HEK293T (cell line): ENCODE measurements around the gene HIVEP3.

ENCODE experiments used
- CTBP1 ChIP-seq: fragments of 450-650 bp; IDR thresholded peaks from 2 replicates; pipeline ENCODE4 v1.6.1; 2016; ENCODE audit warnings: borderline replicate concordance
- ELF4 ChIP-seq: fragments of 450-650 bp; IDR thresholded peaks from 2 replicates; pipeline ENCODE4 v1.6.1; 2017; ENCODE audit warnings: antibody characterized with exemption
- FOXM1 ChIP-seq: fragments of 450-650 bp; IDR thresholded peaks from 2 replicates; pipeline ENCODE4 v1.6.1; 2017; ENCODE audit warnings: mild to moderate bottlenecking, borderline replicate concordance
- NFRKB ChIP-seq: fragments of 450-650 bp; IDR thresholded peaks from 2 replicates; pipeline ENCODE4 v1.6.1; 2016; ENCODE audit warnings: mild to moderate bottlenecking, moderate library complexity
- TARDBP ChIP-seq: fragments of 450-650 bp; IDR thresholded peaks from 2 replicates; pipeline ENCODE4 v1.6.1; 2016

DNA sequence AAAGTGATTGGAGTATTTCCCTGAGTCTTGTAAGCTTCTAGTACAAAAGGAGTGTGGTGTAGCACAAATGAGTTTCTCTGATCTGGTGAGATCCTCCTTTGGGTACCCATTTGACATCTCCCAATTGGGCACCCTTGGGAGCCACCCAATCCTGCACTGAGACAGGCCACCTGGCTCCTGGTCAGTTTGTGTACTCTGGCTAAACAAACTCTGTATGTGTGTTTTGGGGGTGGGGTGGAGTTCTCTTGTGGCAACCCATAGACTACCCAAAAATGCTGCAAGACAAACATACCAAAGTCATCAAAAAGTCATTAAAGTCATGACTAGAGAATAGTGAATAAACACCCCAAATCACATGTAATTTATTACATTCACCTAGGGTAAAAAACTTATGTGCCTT lies 8.4 kb upstream of the HIVEP3 start:
- no peak for TF ChIP-seq NFRKB
- TF ChIP-seq ELF4: no peak
- TF ChIP-seq CTBP1: no peak
- TF ChIP-seq TARDBP: no peak
- TF ChIP-seq FOXM1: no peak
